GM10847 (cell line): Measurements from ENCODE around the gene ADH4.

Experiments
- POLR2A ChIP-seq: IDR thresholded peaks from 2 replicates; pipeline ENCODE4 v1.6.1; 2011; ENCODE audit not compliant: insufficient read length; ENCODE audit errors: extremely low read depth

The ADH4 gene

GRCh38 chr4:99091216-99091575, 52.9 kb downstream of the ADH4 start:
- no peak for TF ChIP-seq POLR2A

GRCh38 chr4:99090481-99091215, 53.4 kb downstream of the ADH4 start:
- no peak for TF ChIP-seq POLR2A

- TF ChIP-seq POLR2A = peak; percentile 96
These were observed 55.4 kb downstream of the ADH4 start, which contains the start of gene ADH5 for GRCh38 chr4:99088481-99089365. TSS of gene ADH5 (minus strand) at chr4:99088788. CDS start at chr4:99088700, 88 bp downstream.

- no peak for TF ChIP-seq POLR2A
These were observed 56.1 kb downstream of the ADH4 start for GRCh38 chr4:99088023-99088449.

DNA sequence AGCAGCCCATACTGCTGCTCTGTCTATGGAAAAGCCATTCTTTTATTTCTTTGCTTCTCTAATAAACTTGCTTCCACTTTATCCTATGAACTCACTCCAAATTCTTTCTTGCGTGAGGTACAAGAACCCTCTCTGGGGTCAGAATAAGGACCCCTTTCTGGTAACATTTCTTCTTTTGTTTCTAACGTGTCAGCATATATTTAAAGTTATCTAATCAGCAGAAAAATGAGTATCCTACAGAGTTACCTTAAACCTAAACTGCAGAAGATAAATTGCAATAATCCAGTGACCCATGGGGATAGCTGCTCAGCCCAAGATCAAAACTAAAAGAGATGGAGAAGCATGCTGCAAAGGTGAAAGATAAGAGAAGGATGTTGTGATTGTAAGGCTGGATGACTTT, 59.5 kb downstream of the ADH4 start:
- no peak for TF ChIP-seq POLR2A

DNA sequence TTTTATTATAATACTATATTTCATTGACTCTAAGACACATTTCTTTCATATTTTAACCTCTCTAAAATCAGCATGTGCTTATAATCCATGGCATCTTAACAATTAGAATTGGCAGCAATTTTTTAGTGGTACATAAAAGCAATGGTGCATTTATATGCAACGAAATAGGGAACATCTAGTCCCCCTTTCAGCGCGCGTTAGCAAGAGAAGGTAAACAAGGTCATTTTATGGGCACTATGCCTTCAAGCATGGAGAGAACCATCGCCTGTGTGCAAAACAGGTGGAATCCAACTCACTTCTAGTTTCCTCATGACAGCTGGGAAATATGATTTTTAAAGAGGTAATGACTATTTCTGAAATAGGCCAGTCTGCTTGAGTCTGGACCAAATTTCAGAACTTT, 61.9 kb downstream of the ADH4 start:
- no peak for TF ChIP-seq POLR2A

GRCh38 chr4:99079625-99080295, 64.3 kb downstream of the ADH4 start:
- TF ChIP-seq POLR2A = no peak

DNA sequence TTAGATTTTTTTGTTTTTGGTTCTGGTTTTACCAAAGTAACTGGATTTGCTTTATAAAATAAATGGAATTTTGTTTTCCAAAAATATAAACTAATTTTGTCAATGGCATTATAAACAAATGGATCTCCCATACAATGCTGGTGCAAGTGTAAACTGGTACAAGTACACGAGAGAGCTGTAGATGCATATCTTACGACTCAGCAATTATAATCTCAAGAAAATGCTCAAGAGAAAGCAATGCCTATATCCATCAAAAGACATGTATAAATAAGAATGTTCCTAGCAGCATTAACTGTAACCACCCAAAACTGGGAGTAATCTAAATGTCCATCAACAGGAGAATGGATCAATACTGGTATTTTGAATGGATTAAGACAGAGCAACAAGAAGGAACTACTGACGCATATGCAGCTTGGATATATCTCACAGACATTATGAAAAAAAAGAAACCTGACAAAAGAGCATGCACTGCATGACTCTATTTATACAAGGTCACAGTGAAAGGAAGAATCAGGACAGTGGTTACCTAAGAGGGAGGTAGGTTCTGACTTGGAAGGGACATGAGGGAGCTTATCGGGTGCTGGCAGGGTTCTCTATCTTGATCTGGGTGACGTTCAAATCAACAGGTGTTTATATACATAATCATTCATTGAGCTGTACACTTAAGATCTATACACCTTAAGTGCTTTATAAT, 65.0 kb downstream of the ADH4 start:
- no peak for TF ChIP-seq POLR2A

DNA sequence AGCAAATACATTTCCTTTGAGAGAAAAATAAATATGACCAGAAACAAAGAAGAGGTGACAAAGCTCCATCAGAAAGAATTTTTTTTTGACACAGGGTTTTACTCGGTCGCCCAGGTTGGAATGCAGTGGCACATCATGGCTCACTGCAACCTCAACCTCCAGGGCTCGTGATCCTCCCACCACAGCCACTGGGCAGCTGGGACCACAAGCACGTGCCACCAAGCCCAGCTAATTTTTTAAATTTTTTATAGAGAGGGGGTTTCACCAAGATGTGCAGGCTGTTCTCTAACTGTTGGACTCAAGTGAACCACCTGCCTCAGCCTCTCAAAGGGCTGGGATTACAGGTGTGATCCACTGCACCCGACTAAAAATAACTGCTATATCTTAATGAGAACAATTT, 65.8 kb downstream of the ADH4 start:
- TF ChIP-seq POLR2A = no peak

DNA sequence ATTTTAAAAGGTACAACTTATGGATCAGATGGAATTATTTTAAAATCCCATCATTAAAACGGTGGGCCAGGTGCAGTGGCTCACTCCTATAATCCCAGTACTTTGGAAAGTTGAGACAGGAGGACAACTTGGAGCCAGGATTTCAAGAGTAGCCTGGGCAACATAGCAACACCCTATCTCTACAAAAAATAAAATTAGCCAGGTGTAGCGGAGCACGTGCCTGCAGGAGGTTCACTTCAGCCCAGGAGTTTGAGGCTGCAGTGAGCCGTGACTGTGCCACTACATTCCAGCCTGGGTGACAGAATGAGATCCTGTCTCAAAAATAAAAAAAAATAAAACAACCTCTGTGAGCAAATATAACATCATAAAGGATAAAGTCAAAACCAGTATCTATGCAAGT, 66.9 kb downstream of the ADH4 start:
- TF ChIP-seq POLR2A = no peak

DNA sequence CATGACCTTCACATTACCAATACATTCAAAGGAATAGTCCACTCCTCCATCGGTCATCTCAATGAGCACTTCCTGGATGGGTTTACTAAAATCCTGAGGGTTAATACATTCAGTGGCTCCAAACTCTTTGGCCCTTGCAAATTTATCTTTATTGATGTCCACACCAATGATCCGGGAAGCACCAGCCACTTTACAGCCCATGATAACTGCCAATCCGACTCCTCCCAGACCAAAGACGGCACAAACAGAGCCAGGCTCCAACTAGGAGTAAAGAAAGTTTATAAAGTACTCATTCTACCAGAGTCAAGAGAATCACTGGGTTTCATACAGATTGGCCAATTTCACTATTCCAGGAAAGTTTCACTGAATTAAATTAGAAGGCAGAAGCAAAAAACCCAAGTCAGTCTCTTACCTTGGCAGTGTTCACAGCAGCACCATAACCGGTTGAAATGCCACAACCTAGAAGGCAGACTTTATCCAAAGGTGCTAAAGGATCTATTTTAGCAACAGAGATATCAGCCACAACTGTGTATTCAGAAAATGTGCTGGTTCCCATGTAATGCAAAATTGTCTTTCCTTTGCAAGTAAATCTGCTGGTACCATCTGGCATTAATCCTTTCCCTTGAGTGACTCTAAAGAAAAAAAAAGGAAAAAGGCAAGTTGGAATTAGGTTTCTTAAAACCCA, 67.7 kb downstream of the ADH4 start:
- TF ChIP-seq POLR2A = no peak

GRCh38 chr4:99074816-99075215, 69.3 kb downstream of the ADH4 start:
- TF ChIP-seq POLR2A = no peak
